GM15510 (cell line): ENCODE data around the gene STPG3.

Source experiments
- POLR2A ChIP-seq: IDR thresholded peaks from 3 replicates; pipeline ENCODE4 v1.6.1; 2011; ENCODE audit warnings: borderline replicate concordance; ENCODE audit not compliant: insufficient read length; ENCODE audit errors: extremely low read depth

The STPG3 gene

DNA sequence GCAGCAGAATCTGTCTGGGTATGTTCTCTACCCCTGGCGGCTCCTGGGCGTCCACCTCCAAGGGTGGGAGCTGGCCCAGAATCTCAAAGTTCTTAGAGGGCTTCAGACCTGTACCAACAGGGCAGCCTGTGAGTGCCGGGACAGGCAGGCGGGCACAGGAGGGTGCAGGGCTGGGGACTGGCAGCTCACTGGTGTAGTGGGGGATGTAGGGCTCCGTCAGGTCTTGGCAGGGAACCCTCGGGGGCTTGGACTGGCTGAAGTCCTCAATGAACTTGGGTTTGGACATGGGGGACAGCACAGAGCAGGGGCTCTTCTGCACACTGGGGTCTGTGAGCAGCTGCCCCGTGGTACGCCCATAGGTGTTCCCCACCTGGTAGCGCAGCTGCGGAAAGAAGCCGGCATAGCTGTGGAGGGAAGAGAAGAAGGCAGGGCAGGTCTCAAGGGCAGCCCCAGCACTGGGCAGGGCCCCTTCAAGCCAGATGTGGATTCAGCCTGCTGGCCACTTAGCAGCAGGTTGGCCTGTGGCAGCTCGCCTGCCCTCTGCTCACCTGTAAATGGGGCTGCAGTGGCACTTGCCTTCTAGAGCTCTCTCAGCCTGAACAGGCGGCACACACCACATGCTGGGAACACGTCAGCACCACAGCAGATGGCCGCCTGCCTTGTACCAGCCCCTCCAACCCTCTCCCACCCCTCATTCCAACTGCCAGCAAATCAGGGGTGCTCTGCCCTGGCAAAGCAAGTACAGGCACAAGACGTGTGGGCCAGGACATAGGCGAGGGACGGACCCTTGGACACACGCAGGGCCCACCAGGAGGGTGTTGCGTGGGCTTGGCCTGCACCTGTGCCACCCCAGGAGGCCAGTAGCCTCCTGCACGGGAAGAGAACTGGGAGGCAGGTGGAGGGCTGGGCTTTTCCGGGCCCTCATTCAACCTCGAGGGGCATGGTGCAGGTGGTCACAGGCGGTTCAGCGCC is 5.3 kb upstream of the STPG3 start:
- no peak for TF ChIP-seq POLR2A

DNA sequence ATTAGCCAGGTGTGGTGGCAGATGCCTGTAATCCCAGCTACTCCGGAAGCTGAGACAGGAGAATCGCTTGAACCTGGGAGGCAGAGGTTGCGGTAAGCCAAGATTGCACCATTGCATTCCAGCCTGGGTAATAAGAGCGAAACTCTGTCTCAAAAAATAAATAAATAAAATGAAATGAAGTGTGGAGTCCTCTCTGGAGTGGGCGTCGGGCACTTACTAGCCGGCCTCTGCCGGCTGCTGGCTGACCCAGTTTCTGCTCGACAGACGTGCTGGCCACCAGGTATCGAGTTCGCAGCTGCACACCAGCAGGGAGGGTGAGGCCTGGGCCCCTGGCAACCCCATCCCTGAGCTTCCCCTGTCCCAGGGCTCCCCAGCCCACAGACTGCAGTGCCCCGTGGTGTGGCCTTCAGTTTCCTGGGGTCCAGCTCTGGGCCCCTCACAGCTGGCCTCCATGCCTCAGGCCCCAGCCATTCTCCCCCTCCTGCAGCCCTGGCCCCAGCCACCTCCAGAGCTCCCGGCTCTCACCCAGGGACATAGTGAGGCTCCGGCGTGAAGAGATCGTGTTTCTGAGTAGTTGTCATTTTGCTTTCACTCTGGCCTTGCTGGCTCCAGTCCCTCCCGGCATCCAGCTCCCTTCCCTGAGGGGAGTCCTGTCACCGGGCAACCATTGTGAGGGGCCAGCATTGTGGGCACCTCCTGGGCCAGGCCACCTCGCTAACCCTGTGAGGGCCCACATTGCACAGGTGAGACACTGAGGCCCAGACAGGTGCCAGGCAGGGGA is 3.8 kb upstream of the STPG3 start:
- TF ChIP-seq POLR2A: no peak

DNA sequence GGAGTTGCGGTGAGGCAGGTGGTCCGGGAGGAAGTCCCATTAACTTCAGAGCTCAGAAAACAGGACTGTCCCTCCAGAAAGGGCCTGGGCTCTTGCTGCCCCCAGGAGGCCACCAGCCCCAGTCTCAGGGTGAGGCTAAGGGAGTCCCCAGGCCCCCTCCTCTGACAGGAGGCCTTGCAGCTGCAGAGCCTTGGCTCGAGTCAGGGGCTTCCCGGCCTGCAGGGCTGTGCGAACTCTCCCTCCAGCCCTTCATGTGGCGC is 3.2 kb upstream of the STPG3 start:
- TF ChIP-seq POLR2A: no peak

DNA sequence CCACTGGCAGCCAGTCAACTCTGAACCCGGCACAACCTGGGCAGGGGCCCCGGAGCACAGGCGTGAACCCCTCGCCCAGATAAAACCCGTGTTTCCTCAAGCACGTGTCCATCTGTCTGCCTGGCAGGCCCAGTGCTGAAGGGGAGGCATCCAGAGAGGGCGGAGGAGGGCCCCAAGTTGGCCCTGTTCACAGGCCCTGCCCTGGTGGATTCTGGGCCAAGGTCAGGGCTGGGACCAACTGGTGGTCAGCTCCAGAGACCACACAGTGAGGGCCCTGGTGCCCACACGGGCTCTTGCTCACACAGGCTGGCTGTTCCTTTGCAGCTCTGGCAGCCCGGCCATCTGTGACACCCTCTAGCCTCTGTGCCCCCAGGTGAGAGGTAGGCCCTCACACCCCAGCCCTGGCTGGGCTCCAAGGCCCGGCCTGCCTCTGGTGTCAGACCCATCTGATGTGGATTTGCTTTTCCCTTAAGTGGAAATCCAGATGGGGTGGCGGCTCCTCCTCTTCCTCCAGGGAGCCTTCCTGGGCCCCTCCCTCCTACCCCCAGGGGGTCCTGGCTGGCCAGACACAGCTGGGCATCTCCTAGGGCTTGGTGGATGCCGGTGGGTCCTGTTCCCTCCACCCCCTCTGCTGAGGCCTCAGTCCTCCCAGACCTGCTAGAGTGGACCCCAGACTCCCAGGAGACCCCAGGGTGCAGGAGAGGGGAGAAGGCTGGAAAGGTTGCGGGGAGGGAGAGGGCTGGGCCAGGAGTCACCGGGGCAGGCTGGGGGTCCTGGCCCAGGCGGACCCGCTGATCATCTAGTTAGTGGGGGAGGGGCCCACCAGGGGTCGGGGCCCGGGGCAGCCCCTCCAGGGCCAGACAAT is 525 bp upstream of the STPG3 start:
- TF ChIP-seq POLR2A: no peak

DNA sequence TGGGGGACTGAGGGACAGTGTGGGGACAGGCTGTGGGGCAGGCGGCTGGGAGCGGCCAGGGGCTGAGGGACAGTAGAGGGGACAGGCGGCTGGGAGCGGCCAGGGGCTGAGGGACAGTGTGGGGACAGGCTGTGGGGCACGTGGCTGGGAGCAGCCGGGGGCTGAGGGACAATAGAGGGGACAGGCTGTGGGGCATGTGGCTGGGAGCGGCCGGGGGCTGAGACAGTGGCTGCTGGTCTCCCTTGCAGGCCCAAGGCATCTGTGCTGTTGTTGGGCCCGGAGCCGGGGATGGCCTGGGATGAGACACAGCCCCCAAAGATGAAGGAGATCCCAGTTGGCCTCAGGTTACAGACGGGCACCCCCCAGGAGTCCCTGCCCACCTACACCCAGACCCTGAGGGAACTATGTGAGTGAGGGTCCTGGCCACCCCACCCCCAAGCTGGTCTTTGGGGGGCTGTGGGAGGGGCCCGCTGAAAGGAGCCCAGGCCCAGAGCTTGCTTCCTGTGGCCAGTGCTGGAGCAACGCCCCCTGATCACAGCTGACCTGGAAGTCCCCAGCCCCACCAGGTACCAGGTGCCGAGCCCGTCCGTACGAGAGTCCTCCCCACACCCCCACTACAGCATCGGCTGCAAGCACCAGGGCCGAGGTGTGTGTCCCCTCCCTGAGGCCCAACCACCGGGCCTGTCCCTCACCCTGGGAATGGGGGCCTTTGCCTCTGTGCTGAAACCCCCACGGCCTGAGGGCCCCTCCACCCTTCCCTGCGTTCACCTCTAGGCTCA is 593 bp downstream of the STPG3 start:
- no peak for TF ChIP-seq POLR2A

DNA sequence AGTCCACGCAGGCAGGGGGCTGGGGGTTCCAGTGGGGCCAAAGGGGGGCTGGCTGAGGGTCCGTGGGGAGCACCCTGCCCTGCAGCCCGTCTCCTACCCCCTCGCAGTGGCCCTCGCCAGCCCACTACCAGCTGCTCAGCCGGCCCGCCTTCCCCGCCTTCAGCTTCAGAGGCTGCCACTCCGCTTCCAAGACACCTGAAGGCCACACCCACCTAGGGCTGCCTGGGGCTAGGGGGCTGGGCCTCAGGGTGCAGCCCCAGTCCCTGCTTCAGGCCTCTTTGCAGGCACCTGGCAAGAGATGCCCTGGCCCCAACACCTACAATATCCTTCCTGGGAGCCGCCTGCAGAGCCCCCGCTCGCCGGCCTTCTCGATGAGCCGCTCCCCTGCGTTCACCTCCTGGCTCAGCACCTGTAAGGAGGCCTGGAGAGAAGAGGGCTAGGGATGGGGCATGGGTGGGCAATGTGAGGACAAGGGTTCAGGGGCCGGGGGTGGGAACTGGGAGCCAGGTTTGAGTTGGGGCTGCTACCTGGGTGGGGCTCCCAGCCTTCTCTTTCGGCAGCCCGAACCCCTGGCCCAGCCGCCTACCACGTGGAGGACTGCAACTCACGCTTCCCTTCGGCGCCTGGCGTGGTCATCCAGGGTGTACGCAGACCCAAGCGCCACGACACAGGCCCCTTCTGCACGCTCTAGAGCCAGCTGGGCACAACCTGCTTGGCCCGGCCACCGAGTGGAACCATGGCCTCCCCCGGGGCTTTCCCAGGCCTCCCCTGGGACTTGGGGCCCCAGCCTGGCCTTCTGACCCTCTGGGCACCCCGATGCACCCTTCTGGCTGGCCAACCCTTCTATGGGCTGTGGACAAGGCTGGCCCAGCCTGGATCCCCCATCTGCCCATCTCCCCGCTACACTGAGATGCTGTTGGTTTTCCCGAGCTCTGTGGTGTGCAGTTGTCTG is 1.7 kb downstream of the STPG3 start:
- TF ChIP-seq POLR2A: no peak

DNA sequence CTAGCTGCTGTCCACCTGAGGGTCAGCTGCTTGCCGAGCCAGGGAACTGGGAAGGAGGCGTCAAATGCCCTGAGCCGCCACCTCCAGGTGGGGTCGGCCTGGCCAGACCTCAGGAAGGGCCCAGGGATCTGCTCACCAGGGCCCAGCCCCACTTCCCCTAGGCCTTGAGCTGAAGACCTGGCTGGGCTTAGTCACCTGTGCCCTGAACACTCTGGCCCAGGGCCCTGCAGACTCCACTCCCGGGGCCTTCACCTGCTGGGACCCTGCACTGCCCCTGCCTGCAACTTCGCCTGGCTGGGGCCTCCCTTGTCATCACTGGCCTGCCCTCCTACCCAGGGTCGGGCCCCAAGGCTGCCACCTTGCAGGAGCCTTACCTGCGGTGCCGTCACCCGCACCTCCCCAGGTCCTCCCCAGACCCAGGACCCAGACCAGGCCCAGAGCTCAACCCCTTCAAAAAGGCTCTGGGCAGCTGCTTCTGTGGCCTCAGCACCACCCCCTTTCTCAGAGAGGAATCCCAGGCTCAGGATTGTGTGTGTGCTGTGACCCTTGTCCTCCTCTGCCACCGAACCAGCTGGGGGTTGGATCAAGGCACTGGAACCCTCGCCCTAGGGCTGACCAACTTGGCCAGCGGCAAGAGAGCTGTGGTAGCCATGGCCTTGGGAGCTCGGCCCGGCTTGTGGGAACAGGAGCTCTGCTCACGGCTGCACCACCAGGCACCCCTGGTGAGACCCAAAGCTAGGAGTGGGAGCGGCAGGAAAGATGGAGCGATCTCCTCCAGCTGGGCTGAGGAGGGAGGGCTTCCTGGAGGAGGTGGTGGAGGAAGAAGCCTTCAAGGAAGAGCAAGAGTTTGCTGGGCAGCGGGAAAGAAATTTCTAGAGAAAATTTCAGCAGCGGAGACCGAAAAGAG is 2.9 kb downstream of the STPG3 start:
- no peak for TF ChIP-seq POLR2A

DNA sequence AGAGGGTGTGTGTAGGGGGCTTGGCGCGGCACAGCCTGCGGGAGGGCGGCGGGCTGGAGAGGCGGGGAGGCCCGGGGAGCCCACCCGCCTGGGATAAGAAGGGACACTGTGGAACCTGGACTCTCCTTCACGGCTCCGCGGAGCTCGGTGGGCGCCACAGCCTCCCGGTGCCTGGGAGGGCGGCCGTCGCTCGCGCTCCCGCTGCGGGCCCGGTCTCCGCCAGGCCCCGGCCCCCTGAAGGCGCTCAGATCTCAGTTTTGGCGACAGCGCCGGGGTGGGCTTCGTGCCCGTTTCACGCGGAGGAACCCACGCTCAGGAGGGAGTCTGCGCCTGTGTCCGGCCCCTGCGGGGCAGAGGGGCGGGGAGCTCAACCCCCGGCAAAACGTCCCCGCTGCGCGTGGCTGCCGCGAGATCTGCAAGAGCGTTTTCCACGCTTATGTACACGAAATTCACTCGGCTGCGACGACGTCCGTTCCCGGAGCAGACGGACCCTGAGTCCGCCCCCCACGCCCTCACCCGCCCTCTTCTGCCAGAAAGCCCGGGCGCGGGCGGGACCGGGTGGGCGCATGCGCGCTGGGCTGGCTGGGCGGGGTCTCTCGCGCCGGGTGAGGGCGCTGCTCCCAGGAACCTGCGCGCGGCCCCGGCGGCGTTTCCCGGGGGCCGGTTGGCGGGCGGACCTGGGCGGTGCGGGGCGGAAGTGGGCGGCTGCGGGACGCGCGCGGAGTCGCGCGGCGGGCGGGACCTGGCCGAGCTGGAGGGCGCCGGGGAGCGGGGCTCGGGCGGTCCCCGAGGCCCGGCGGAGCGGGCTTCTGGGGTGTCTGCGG is 3.8 kb downstream of the STPG3 start, which contains the start of gene NELFB:
Gene NELFB (plus strand): TSS at position 704 of the 824 bp plus-strand sequence.
- peak; percentile 83 for TF ChIP-seq POLR2A

DNA sequence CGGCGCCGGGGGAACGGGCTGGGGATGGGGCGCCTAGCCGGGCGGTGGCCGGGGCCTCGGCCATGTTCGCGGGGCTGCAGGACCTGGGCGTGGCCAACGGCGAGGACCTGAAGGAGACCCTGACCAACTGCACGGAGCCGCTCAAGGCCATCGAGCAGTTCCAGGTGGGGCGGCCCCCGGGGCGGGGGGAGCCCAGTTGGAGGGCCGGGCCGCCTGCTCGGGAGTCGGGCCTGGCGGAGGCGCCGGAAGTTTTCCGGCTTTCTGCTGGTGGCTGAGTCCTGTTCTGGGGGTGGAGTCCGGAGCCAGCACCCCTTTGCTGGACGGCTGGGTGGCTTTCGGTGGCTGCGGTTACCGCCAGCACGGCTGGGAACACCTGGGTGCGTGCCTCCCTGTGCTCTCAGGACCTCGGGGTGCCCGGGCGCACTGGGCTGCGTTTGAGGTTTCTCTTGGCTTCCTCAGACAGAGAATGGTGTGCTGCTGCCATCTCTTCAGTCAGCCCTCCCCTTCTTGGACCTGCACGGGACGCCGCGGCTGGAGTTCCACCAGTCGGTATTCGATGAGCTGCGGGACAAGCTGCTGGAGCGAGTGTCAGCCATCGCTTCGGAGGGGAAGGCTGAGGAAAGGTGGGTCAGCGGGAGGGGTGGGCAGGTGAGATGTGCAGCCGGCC is 4.5 kb downstream of the STPG3 start:
- TF ChIP-seq POLR2A: no peak

DNA sequence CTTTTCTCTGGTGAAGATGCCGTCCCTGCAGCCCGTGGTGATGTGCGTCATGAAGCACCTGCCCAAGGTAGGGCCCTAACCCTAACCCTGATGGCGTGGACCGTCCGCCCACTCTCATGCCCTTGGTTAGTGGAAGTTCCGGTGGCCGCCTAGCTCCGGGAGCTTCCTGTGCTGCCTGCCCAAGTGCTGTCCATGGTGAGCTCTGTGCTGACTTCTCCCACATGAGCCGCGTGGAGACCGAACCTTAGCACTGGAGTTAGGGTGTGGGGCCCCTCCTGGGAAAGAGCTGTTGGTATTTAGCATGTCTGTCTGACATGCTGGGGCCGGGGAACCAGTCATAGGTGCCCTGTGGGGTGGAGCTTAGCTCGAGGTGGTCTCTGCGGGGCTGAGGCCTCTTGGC is 5.3 kb downstream of the STPG3 start:
- TF ChIP-seq POLR2A: no peak

DNA sequence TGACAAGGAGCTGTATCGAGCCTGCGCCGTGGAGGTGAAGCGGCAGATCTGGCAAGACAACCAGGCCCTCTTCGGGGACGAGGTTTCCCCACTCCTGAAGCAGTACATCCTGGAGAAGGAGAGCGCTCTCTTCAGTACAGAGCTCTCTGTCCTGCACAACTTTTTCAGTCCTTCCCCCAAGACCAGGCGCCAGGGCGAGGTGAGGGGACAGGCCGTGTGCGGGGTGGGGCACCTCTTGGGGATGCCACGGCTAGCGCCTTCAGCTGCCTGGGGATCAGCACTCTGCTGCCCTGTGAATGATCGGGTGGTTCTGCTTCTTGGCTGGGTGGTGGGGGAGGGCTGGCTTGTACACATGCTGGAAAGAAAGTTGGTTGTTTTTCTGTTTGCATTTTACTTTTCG is 5.8 kb downstream of the STPG3 start:
- no peak for TF ChIP-seq POLR2A

DNA sequence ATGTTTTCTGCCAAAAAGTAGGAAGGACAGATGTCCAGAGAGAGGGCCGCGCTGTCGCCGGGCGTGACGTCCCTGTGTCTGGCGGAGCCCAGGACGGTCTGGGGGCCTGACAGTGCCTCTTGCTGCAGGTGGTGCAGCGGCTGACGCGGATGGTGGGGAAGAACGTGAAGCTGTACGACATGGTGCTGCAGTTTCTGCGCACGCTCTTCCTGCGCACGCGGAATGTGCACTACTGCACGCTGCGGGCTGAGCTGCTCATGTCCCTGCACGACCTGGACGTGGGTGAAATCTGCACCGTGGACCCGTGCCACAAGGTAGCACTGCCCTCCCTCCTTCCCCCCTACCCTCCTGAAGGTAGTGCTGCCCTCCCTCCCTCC is 11.8 kb downstream of the STPG3 start:
- TF ChIP-seq POLR2A: no peak
